GM12878 (cell line): Measurements from ENCODE around the gene ZNF823. TPM values are rescaled to one million over a fixed set of nuclear protein-coding genes. Genes with fewer than 3 reads are reported as not detected.
"Not testable (repeated sequence)": the region's sequence is repeated elsewhere in the genome, so short reads cannot be mapped to it uniquely, and the experiment has no call there.

ENCODE experiments used
- ATAC-seq: fragments of 200-7000 bp; cut with Tn5 transposase; 3 replicates; pipeline ENCODE4 v1.9.1; 2020; ENCODE audit warnings: mild to moderate bottlenecking, moderate library complexity
- BruUV-seq: library from RNA; stranded (reverse); fragments of 400-500 nt; replicated peaks from 2 replicates; lab custom pipeline; 2021; lab: Mats Ljungman, UMichigan
- CTCF ChIA-PET: fragments of 300-600 bp; sonication (Branson Sonifier 250); formaldehyde crosslinking; extraction: SDS; loops from one replicate; lab custom pipeline; 2021; ENCODE audit warnings: inconsistent platforms; lab: Yijun Ruan, JAX
- POLR2A ChIA-PET: fragments of 350-600 bp; formaldehyde crosslinking; extraction: SDS; loops from one replicate; lab custom pipeline; 2021; ENCODE audit warnings: inconsistent platforms; lab: Charles Lee
- RAD21 ChIA-PET: fragments of 300-600 bp; sonication (Branson Sonifier 250); formaldehyde crosslinking; loops from one replicate; lab custom pipeline; 2023; ENCODE audit warnings: antibody characterized with exemption; ENCODE audit not compliant: unreplicated experiment; lab: Charles Lee
- SMC1A ChIA-PET: fragments of 300-600 bp; sonication (Branson Sonifier 250); formaldehyde crosslinking; loops from one replicate; lab custom pipeline; 2023; ENCODE audit not compliant: unreplicated experiment, uncharacterized antibody; lab: Charles Lee
- DNase-seq: peaks from one replicate; pipeline ENCODE4 v3.0.0-alpha.2; 2011; ENCODE audit warnings: low read depth, low spot score
- FAIRE-seq: peaks from 3 replicates; lab custom pipeline; 2011; peaks lifted over from hg19 to GRCh38; lab: Jason Lieb, UNC
- H2AFZ ChIP-seq: 2 replicates; pipeline ENCODE4 v1.6.0; 2011; ENCODE audit warnings: low read depth, low read length, control low read depth; ENCODE audit not compliant: control insufficient read depth
- H3K27ac ChIP-seq: 2 replicates; pipeline ENCODE4 v1.5.1; 2011; ENCODE audit warnings: control low read depth; ENCODE audit not compliant: control insufficient read depth, insufficient read depth
- H3K27me3 ChIP-seq, 2 experiments: replicated peaks in 1 of 2; 2 replicates each; pipeline versions ENCODE4 v1.6.0 to v1.6.1; 2011; ENCODE audit warnings: low read length in 1 of 2; ENCODE audit not compliant: control insufficient read depth in 2 of 2, insufficient read depth in 2 of 2
- H3K36me3 ChIP-seq, 2 experiments: 2 replicates each; pipeline ENCODE4 v1.5.1; 2011; ENCODE audit warnings: low read length in 1 of 2; ENCODE audit not compliant: control insufficient read depth in 2 of 2, insufficient read depth in 2 of 2
- H3K4me1 ChIP-seq: 2 replicates; pipeline ENCODE4 v1.6.1; 2011; ENCODE audit warnings: mild to moderate bottlenecking, low read length, moderate library complexity, mixed read lengths; ENCODE audit not compliant: control insufficient read depth, insufficient read depth
- H3K4me2 ChIP-seq: 2 replicates; pipeline ENCODE4 v1.6.0; 2011; ENCODE audit warnings: control low read depth; ENCODE audit not compliant: control insufficient read depth, insufficient read depth
- H3K4me3 ChIP-seq: fragments of 200-600 bp; sonication (generic); 2 replicates; pipeline ENCODE4 v1.5.1; 2016
- H3K79me2 ChIP-seq: 2 replicates; pipeline ENCODE4 v1.6.0; 2011; ENCODE audit warnings: low read length; ENCODE audit not compliant: control insufficient read depth, insufficient read depth
- H3K9ac ChIP-seq: 2 replicates; pipeline ENCODE4 v1.8.0; 2011; ENCODE audit warnings: low read length, control low read depth, mixed read lengths; ENCODE audit not compliant: control insufficient read depth, insufficient read depth
- H3K9me3 ChIP-seq: replicated peaks from 3 replicates; pipeline ENCODE4 v1.5.1; 2011; ENCODE audit warnings: mild to moderate bottlenecking, low read length; ENCODE audit not compliant: control insufficient read depth, insufficient read depth
- H4K20me1 ChIP-seq: 2 replicates; pipeline ENCODE4 v1.6.0; 2011; ENCODE audit not compliant: control insufficient read depth, insufficient read depth
- ATF7 ChIP-seq: fragments of 450-650 bp; IDR thresholded peaks from 2 replicates; pipeline ENCODE4 v1.6.1; 2016; ENCODE audit warnings: low read depth, mild to moderate bottlenecking
- CHD4 ChIP-seq: fragments of 200-600 bp; sonication (generic); IDR thresholded peaks from 2 replicates; pipeline ENCODE4 v1.6.1; 2016; ENCODE audit warnings: mild to moderate bottlenecking
- CREM ChIP-seq: IDR thresholded peaks from 2 replicates; pipeline ENCODE4 v1.6.1; 2014; ENCODE audit warnings: antibody characterized with exemption, low read depth
- DPF2 ChIP-seq: fragments of 450-650 bp; IDR thresholded peaks from 2 replicates; pipeline ENCODE4 v1.6.1; 2017; ENCODE audit warnings: mild to moderate bottlenecking
- PBX3 ChIP-seq: IDR thresholded peaks from 2 replicates; pipeline ENCODE4 v1.6.1; 2011; ENCODE audit warnings: mild to moderate bottlenecking, low read depth, low read length, moderate library complexity; ENCODE audit not compliant: insufficient replicate concordance
- STAT3 ChIP-seq: IDR thresholded peaks from 2 replicates; pipeline ENCODE4 v1.6.1; 2011; ENCODE audit warnings: low read depth, low read length, improper control_type of control experiment
- YBX1 ChIP-seq: fragments of 450-650 bp; IDR thresholded peaks from 2 replicates; pipeline ENCODE4 v1.6.1; 2016; ENCODE audit warnings: antibody characterized with exemption
- ZNF217 ChIP-seq: fragments of 450-650 bp; IDR thresholded peaks from 2 replicates; pipeline ENCODE4 v1.6.1; 2017; ENCODE audit warnings: antibody characterized with exemption, mild to moderate bottlenecking
- ZNF622 ChIP-seq: fragments of 450-650 bp; IDR thresholded peaks from 2 replicates; pipeline ENCODE4 v1.6.1; 2017; ENCODE audit warnings: mild to moderate bottlenecking, inconsistent platforms
- ZNF687 ChIP-seq: fragments of 450-650 bp; IDR thresholded peaks from 2 replicates; pipeline ENCODE4 v1.6.1; 2017; ENCODE audit warnings: mild to moderate bottlenecking, moderate library complexity
- WGBS: methylation state at CpG from one replicate; pipeline ENCODE4 v1.1.6; 2016; ENCODE audit warnings: low lambda C conversion rate; ENCODE audit not compliant: insufficient replicate concordance, insufficient coverage; ENCODE audit errors: missing lambda C conversion rate; 5-methylcytosine and 5-hydroxymethylcytosine counted together
- in situ Hi-C: fragments of 300-500 bp; cut with MboI; formaldehyde crosslinking; loops from 9 replicates; pipeline ENCODE4 v1.14.3; 2018; ENCODE audit warnings: mixed read lengths
- intact Hi-C: fragments of 100-400 bp; cut with micrococcal nuclease; formaldehyde crosslinking; loops from one replicate; pipeline ENCODE4 v1.14.2; 2022; ENCODE audit not compliant: unreplicated experiment
- polyA plus RNA-seq, 11 experiments: library from polyadenylated mRNA; depleted of rRNA in 4 of 11; unstranded in 6 of 11; stranded (reverse) in 5 of 11; fragments of >200 nt; fragmentation: Nextera tagmentation in 4 of 11; fragmentation: Illumina TruSeq in 1 of 11; extraction: Ambion mirVana in 4 of 11; extraction: Trizol in 1 of 11; gene quantifications; 1 replicate in 1 of 11; 2 replicates in 10 of 11; pipeline versions ENCODE4 v1.2.1 to v1.2.3, GENCODE V29; 2011 to 2016; ENCODE audit warnings: inconsistent platforms in 2 of 11, missing spikeins in 2 of 11, low read depth in 1 of 11
- total RNA-seq, 4 experiments: library from RNA; depleted of rRNA in 3 of 4; stranded (reverse); fragments of >200 nt in 3 of 4; fragmentation: Illumina TruSeq in 1 of 4; extraction: Trizol in 1 of 4; gene quantifications; 2 replicates each; pipeline versions ENCODE4 v1.2.1 to v1.2.3, GENCODE V29; 2013 to 2021

The ZNF823 gene
- total and polyA plus RNA-seq, 10 of the 15 experiments (the other 5 are each of a cell fraction or from before 2014, with no cell fraction given): 3.3 to 8.0 (median 4.5) TPM

- H3K9ac ChIP-seq, H2AFZ ChIP-seq, FAIRE-seq, RAD21 ChIA-PET, DNase-seq, H3K27ac ChIP-seq, POLR2A ChIA-PET, H3K79me2 ChIP-seq, H3K4me1 ChIP-seq, H3K4me2 ChIP-seq, intact Hi-C loops, in situ Hi-C loops, H3K36me3 ChIP-seq, CTCF ChIA-PET, H3K4me3 ChIP-seq, ATAC-seq, H4K20me1 ChIP-seq, H3K27me3 ChIP-seq, SMC1A ChIA-PET, BruUV-seq, H3K9me3 ChIP-seq: not testable (repeated sequence)
- WGBS: 80% methylated on average over 38 of the region's 47 CpGs
Measured at GRCh38 chr19:11676661-11677600, 61.8 kb downstream of the ZNF823 start.

- Histone ChIP-seq H3K27me3 (no peaks in the 10 kb centered on the region), H3K4me3 (no peak overlapping the region), H3K9me3 (peaks cover 3% of the 10 kb centered on the region; the same call in 1 of the 3 replicates), H3K79me2 (no peaks in the 10 kb centered on the region), H3K27ac (no peak overlapping the region), H3K36me3 (no peaks in the 10 kb centered on the region), H3K4me2 (no peak overlapping the region), H3K9ac (no peak overlapping the region), H3K4me1 (no peaks in the 10 kb centered on the region), H4K20me1 (no peaks in the 10 kb centered on the region), H2AFZ (no peak overlapping the region)
- ChIA-PET RAD21 (interaction anchor here (0.7 kb wide), 1 partner anchor 230 kb away, joined by 3 read pairs; no protein-coding TSS in a partner anchor), SMC1A (no interaction called here), POLR2A (no interaction called here), CTCF (no interaction called here)
- no peak for ATAC-seq
- TF ChIP-seq ZNF622 (no peak), YBX1 (no peak), PBX3 (no peak), DPF2 (no peak), CHD4 (no peak), ATF7 (no peak), CREM (no peak), ZNF217 (no peak), STAT3 (no peak), ZNF687 (no peak)
- no peak for DNase-seq
- in situ Hi-C loops: no loop called here
- BruUV-seq: no TSS peak
- intact Hi-C loops: no loop called here
- 32% methylated on average over 5 of the region's 6 CpGs for WGBS
- FAIRE-seq: no peak
Measured at GRCh38 chr19:11675569-11675968, 63.2 kb downstream of the ZNF823 start.
